ENCODE measurements around the gene DYRK1A. TPM values are rescaled to one million over a fixed set of nuclear protein-coding genes. Genes with fewer than 3 reads are reported as not detected.

The DYRK1A gene
- polyA plus RNA-seq, 1 donor from 2014 or later, result 94.8 TPM

GRCh38 chr21:37498664-37499063 is 132.1 kb downstream of the DYRK1A start:
- Histone ChIP-seq H2AFZ (ENCODE audit: low read depth, low read length) (no peak overlapping the region), H3K36me3 (ENCODE audit: insufficient read depth, low read length) (peaks cover 6% of the 10 kb centered on the region), H3K9me3 (ENCODE audit: low read length) (no peaks in the 10 kb centered on the region), H3K9ac (ENCODE audit: low read length) (no peak overlapping the region), H3F3A (ENCODE audit: insufficient read depth, low read length, poor library complexity, severe bottlenecking) (no peaks in the 10 kb centered on the region), H3K27ac (ENCODE audit: low read length) (no peak overlapping the region), H3K4me2 (ENCODE audit: low read length) (no peak overlapping the region), H3K79me2 (replicated peaks; ENCODE audit: insufficient read depth, low read length) (peaks cover 5% of the 10 kb centered on the region), H4K20me1 (ENCODE audit: insufficient read depth) (no peaks in the 10 kb centered on the region), H3K27me3 (ENCODE audit: insufficient read depth, low read depth, low read length) (no peaks in the 10 kb centered on the region), H3K4me3 (ENCODE audit: low read length) (no peak overlapping the region), H3K9me2 (ENCODE audit: insufficient read depth, low read length) (no peaks in the 10 kb centered on the region)
- TF ChIP-seq CTCF (IDR thresholded peaks at IDR 0.05; ENCODE audit: poor library complexity, severe bottlenecking) (no peak), REST (IDR thresholded peaks at IDR 0.05; ENCODE audit: borderline replicate concordance) (no peak), TAF1 (IDR thresholded peaks at IDR 0.05; ENCODE audit: low read depth) (no peak), SMC3 (conservative IDR thresholded peaks at IDR 0.05; ENCODE audit: poor library complexity) (no peak), EP300 (conservative IDR thresholded peaks at IDR 0.05; ENCODE audit: poor library complexity, severe bottlenecking) (no peak), RAD21 (conservative IDR thresholded peaks at IDR 0.05) (no peak), POLR2AphosphoS5 (IDR thresholded peaks at IDR 0.05) (no peak), EZH2 (IDR thresholded peaks at IDR 0.05; ENCODE audit: borderline replicate concordance, insufficient read depth, low read length, poor library complexity, severe bottlenecking) (no peak), MXI1 (conservative IDR thresholded peaks at IDR 0.05; ENCODE audit: poor library complexity, severe bottlenecking) (no peak)

GRCh38 chr21:37502947-37503346 is 136.4 kb downstream of the DYRK1A start:
- TF ChIP-seq EZH2 (IDR thresholded peaks at IDR 0.05; ENCODE audit: borderline replicate concordance, insufficient read depth, low read length, poor library complexity, severe bottlenecking), result no peak
- TF ChIP-seq SMC3 (conservative IDR thresholded peaks at IDR 0.05; ENCODE audit: poor library complexity), result no peak
- TF ChIP-seq EP300 (conservative IDR thresholded peaks at IDR 0.05; ENCODE audit: poor library complexity, severe bottlenecking), result no peak
- no peak for TF ChIP-seq POLR2AphosphoS5 (IDR thresholded peaks at IDR 0.05)
- TF ChIP-seq MXI1 (conservative IDR thresholded peaks at IDR 0.05; ENCODE audit: poor library complexity, severe bottlenecking), result no peak
- no peak for TF ChIP-seq TAF1 (IDR thresholded peaks at IDR 0.05; ENCODE audit: low read depth)
- TF ChIP-seq REST (IDR thresholded peaks at IDR 0.05; ENCODE audit: borderline replicate concordance), result no peak
- no peak for TF ChIP-seq RAD21 (conservative IDR thresholded peaks at IDR 0.05)
- no peak for TF ChIP-seq CTCF (IDR thresholded peaks at IDR 0.05; ENCODE audit: poor library complexity, severe bottlenecking)
- H3K9me3 ChIP-seq (ENCODE audit: low read length), result no peaks in the 10 kb centered on the region

More at GRCh38 chr21:37502947-37503346, 136.4 kb downstream of the DYRK1A start:
- Histone ChIP-seq H3K9ac (ENCODE audit: low read length) (no peak overlapping the region), H4K20me1 (ENCODE audit: insufficient read depth) (no peaks in the 10 kb centered on the region), H3K79me2 (replicated peaks; ENCODE audit: insufficient read depth, low read length) (peaks cover 13% of the 10 kb centered on the region), H3K4me2 (ENCODE audit: low read length) (no peak overlapping the region), H3K9me2 (ENCODE audit: insufficient read depth, low read length) (no peaks in the 10 kb centered on the region), H3K36me3 (ENCODE audit: insufficient read depth, low read length) (peaks cover 13% of the 10 kb centered on the region), H2AFZ (ENCODE audit: low read depth, low read length) (no peak overlapping the region), H3K27ac (ENCODE audit: low read length) (no peak overlapping the region), H3K4me3 (ENCODE audit: low read length) (no peak overlapping the region), H3F3A (ENCODE audit: insufficient read depth, low read length, poor library complexity, severe bottlenecking) (no peaks in the 10 kb centered on the region), H3K27me3 (ENCODE audit: insufficient read depth, low read depth, low read length) (no peaks in the 10 kb centered on the region)
